ENCODE results near the gene LY6G6F. TPM values are rescaled to one million over a fixed set of nuclear protein-coding genes. Genes with fewer than 3 reads are reported as not detected.

Gene LY6G6F, protein sequence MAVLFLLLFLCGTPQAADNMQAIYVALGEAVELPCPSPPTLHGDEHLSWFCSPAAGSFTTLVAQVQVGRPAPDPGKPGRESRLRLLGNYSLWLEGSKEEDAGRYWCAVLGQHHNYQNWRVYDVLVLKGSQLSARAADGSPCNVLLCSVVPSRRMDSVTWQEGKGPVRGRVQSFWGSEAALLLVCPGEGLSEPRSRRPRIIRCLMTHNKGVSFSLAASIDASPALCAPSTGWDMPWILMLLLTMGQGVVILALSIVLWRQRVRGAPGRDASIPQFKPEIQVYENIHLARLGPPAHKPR
- polyA plus RNA-seq (ENCODE audit: low read depth in 6 of 6): 1 to 10 TPM in 1 of 6 donors, under 1 TPM in 2, not detected in 3; 0.60 to 1.8 (median 0.75) TPM

DNA sequence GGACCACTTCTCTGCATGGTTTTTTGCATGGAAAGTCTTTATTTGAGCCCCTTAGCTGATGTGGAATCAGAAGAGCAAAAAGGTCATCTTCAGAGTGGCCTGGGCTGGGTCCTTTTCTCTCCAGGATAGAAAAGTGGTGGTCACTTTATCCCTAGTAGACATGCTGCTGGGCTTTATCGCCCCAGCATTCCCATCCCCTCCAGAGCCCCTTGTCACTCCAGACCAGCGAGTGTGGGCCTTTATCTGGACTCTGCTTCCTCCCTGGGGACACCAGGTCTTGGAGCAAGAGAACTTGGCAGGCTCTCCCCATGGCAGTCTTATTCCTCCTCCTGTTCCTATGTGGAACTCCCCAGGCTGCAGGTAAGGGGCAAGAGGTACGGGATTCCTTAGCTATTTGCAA, at the start of gene LY6G6F:
Gene LY6G6F, plus strand, starts transcription at position 268 of the 400 bp plus-strand sequence. Its CDS starts 41 bp downstream, at position 309.
- Mint-ChIP-seq H3K27me3 (no peaks in the 10 kb centered on the region), H3K4me1 (peaks cover 26 to 35% (median 29%) of the 10 kb centered on the region in 3 donors), H3K4me3 (peak within 1 kb of the TSS in 2 of 8 donors; percentile 9 to 36), H3K27ac (no peak within 1 kb of the TSS), H3K9me3 (no peaks in the 10 kb centered on the region), H3K36me3 (peaks cover 0 to 5% of the 10 kb centered on the region in 2 donors)
- ATAC-seq (ENCODE audit: low read depth in 2 of 2): no peak
- no peak for DNase-seq

DNA sequence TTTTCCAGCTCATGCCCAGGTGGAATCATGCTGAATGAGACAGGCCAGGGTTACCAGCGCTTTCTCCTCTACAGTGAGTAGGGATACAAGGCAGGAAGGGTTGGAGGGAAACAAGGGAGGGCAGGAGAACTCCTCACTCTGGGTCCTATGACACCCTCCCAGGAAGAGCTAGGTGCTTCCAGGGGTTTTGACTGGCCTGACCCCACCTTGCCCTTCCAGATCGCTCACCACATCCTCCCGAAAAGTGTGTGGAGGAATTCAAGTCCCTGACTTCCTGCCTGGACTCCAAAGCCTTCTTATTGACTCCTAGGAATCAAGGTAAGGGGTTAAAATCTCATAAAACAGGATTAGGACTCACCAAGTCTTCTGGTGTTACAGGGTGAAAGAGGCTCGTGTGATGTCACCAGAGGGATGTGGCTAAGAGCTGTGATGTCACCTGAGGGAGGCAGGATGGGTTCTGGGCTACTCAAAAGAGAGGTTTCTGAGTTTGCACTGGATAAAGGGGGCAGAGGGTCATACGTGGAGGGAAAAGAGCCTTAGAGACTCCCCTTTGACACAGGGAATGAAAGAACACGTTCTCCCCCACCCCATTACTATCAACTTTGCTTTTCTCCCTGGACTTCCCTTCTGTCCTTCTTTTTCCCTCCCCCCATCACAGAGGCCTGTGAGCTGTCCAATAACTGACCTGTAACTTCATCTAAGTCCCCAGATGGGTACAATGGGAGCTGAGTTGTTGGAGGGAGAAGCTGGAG, 49.1 kb upstream of the LY6G6F start:
- Mint-ChIP-seq H3K36me3 (peaks cover 0 to 16% of the 10 kb centered on the region in 2 donors), H3K4me1 (peaks cover 47 to 82% (median 67%) of the 10 kb centered on the region in 3 donors), H3K9me3 (no peaks in the 10 kb centered on the region), H3K27me3 (no peaks in the 10 kb centered on the region), H3K4me3 (peak overlapping the region in 6 of 8 donors; percentile 21 to 96 (median 66)), H3K27ac (peak overlapping the region in 5 of 6 donors; percentile 32 to 93 (median 71))
- no peak for DNase-seq
- ATAC-seq (ENCODE audit: low read depth in 2 of 2): no peak

DNA sequence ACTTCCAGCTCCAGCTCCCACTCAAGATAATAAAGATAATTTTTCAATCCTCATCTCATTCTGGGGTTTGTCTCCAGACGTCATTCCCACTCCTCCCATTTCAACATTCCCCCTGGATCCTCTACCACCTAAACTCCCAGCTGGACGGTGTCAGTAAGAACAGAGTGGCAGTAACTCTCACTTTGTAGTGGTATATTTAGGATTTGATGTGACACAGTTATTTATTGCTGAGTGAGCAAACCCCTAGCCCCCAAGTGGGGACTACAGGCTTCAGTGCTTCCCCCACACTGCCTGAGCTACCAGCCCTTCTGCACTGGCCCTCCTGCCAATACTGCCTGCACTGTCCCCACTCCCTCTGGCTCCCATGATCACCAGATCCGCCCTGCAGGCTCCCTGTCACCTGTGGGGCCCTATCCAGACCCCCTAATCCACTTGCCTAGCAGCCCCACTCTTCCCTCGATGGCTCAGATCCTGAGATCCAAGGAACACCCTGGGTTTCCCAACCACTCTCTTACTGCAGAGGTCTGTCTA, 48.4 kb upstream of the LY6G6F start:
- no peak for ATAC-seq (ENCODE audit: low read depth in 2 of 2)
- Mint-ChIP-seq H3K4me1 (peaks cover 45 to 82% (median 65%) of the 10 kb centered on the region in 3 donors), H3K4me3 (peak overlapping the region in 7 of 8 donors; percentile 60 to 96 (median 91)), H3K27ac (peak overlapping the region in 3 of 6 donors; percentile 41 to 93 (median 82)), H3K36me3 (peaks cover 0 to 17% of the 10 kb centered on the region in 2 donors), H3K27me3 (no peaks in the 10 kb centered on the region), H3K9me3 (no peaks in the 10 kb centered on the region)
- DNase-seq: no peak

DNA sequence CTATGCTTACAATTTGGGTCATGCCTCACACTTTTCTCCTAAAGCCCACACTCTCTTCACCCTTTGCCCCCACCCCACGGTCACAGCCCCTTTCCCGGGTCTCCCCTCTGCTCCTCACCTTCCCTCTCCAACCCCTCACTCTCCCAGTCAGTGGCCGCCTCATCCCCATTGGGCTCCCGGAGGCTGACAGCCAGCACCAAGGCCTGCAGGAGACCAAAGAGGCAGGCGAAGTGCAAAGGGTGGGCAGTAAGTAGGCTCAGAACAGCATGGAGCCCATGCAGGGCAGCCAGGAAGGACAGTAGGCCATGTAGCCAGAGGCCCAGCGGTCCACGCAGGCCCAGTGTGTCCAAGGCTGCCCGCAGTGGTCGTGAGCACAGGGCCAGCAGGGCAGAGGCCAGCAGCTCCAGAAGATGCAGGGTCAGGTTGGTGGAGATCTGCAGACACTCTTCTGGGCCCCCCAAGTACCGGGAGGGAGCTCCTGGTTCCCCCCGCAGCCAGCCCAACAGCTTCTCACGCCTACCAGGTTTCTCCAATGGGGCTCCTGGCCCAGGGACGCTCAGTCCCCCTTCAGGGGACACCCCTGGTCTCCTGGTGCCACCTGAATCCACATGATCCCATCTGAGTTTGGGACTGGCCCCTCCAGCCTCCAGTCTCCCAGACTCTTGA, 47.5 kb upstream of the LY6G6F start:
- peaks cover 0 to 21% of the 10 kb centered on the region in 2 donors for H3K36me3 Mint-ChIP-seq
- H3K4me1 Mint-ChIP-seq: peaks cover 54 to 86% (median 74%) of the 10 kb centered on the region in 3 donors
- H3K9me3 Mint-ChIP-seq: no peaks in the 10 kb centered on the region
- ATAC-seq (ENCODE audit: low read depth in 2 of 2) (no peak), DNase-seq (no peak)
- no peaks in the 10 kb centered on the region for H3K27me3 Mint-ChIP-seq
- peak overlapping the region in 4 of 6 donors; percentile 79 to 94 (median 90) for H3K27ac Mint-ChIP-seq
- peak overlapping the region; percentile 91 to 96 (median 95) for H3K4me3 Mint-ChIP-seq

DNA sequence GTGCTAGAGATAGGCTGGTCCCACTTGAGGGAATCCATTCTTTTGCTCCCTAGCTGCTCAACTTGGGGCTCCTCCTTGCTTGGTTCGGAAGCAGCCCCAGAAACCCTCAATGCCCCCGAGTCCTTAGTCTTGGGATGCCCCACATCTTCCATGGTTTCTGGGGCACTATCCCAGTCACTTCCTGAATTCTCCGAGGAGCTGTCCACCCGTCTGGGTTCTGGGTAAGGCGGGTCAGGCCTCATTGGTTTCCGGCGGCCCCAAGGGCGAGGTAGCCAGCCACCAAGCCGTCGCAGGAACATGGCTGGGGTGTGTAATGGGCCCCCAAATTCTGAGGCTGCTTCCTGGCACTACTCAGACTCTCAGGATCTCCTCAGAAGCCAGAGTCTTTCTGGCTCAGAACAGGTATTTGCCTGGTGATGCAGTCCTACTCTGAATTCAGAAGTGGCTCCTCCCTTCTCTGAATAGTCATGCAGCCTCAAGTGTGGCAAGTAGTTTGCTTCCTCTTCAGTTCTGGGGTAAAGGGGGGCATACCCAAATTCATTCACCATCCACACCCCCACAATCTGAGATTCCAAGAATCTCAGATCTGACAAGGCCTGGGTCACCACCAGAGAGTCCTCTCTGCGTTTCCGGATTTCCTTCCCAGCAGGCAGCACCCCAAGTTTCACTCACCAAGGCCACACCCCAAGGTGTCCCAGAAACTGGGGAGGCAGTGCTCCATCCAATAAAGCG, 46.9 kb upstream of the LY6G6F start:
- H3K36me3 Mint-ChIP-seq: peaks cover 0 to 28% of the 10 kb centered on the region in 2 donors
- no peaks in the 10 kb centered on the region for H3K9me3 Mint-ChIP-seq
- H3K4me1 Mint-ChIP-seq: peaks cover 61 to 91% (median 81%) of the 10 kb centered on the region in 3 donors
- ATAC-seq (ENCODE audit: low read depth in 2 of 2): peak; percentile 59 to 61
- no peaks in the 10 kb centered on the region for H3K27me3 Mint-ChIP-seq
- peak; percentile 42 for DNase-seq
- H3K27ac Mint-ChIP-seq: peak overlapping the region; percentile 36 to 94 (median 90)
- peak overlapping the region; percentile 91 to 96 (median 95) for H3K4me3 Mint-ChIP-seq

DNA sequence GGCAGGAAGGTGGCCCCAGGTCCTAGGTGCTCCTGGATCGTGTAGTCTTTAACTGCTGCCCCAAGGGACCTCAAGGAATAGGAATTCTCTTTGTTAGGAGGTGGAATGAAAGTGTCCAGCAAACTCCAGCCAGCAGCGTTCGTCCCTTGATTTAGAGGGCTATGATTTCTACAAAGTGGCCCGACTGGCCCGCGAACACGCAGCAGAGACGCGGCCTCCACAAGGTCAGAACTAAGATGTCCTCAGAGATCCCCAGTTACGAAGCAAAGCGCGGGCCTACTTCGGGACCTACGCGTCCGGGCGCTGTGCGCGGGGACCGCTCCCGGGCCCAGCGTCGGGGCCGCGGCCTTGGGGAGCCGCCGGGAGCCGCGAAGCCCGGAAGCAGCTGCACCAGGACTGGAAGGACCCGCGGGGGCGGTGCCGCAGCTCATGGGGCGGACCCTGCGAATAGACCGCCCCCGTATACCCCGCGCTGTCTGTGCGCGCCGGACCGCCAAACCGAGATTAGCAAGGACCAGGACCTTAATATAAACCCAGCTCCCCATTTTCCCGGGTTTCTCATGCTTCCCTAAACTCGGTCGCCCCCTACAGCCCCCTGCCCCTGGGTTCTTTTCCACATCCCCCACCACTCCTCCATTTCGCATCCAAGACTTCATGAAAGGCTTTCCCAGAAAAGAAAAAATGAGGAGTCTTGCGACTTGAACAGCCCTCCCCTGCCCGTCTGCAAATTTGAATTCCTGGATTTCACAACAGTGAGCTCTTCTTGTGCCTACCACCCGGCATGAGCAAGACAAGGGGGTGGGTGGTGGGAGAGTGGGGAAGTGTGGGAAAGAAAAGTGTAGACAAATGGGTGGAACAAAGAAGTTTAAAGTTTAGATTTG, 46.0 kb upstream of the LY6G6F start, which contains the start of gene C6orf47:
Gene C6orf47, minus strand, starts transcription at position 398 of the 881 bp plus-strand sequence. CDS start 831 bp downstream, outside the sequence.
- Mint-ChIP-seq H3K4me1 (peaks cover 59 to 87% (median 80%) of the 10 kb centered on the region in 3 donors), H3K9me3 (no peaks in the 10 kb centered on the region), H3K27me3 (no peaks in the 10 kb centered on the region), H3K4me3 (peak within 1 kb of the TSS; percentile 91 to 96 (median 95)), H3K36me3 (peaks cover 0 to 27% of the 10 kb centered on the region in 2 donors), H3K27ac (peak within 1 kb of the TSS; percentile 86 to 94 (median 91))
- ATAC-seq (ENCODE audit: low read depth in 2 of 2) (peak; percentile 57 to 60), DNase-seq (peak; percentile 74)

DNA sequence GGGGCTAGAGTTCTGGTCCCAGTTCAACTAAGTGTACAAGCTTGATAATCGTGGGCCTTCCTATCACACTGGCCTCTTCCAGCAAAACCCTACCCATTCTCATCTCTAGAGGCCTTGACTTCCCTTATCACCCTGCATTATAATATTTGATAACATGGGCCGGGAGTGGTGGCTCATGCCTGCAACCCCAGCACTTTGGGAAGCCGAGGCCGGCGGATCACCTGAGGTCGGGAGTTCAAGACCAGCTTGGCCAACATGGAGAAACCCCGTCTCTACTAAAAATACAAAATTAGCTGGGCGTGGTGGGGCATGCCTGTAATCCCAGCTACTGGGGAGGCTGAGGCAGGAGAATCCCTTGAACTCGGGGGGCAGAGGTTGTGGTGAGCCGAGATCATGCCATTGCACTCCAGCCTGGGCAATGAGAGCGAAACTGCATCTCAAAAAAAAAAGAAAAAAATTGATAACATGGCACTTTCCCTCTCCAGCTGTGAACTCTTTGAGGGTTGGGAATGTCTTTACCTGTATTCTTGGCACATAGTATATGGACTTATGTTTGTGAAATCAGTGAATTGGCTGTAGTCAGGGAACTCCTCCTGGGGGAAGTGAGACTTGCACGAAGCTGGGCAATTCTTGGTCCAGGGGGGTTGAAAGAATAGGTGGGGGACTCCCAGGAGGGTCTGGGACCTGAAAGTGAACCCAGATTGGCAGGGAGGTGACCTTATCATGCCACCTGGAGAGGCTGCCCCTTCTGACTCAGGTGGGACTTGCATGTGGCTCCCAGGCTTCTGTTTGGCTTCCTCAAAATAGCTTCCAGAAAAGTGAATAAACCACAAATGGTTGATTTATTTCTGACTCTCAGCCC, 45.2 kb upstream of the LY6G6F start:
- ATAC-seq (ENCODE audit: low read depth in 2 of 2) (no peak), DNase-seq (no peak)
- Mint-ChIP-seq H3K4me3 (peak overlapping the region; percentile 91 to 96 (median 95)), H3K27me3 (no peaks in the 10 kb centered on the region), H3K4me1 (peaks cover 62 to 87% (median 80%) of the 10 kb centered on the region in 3 donors), H3K27ac (peak overlapping the region; percentile 65 to 92 (median 88)), H3K36me3 (peaks cover 0 to 18% of the 10 kb centered on the region in 2 donors), H3K9me3 (no peaks in the 10 kb centered on the region)

DNA sequence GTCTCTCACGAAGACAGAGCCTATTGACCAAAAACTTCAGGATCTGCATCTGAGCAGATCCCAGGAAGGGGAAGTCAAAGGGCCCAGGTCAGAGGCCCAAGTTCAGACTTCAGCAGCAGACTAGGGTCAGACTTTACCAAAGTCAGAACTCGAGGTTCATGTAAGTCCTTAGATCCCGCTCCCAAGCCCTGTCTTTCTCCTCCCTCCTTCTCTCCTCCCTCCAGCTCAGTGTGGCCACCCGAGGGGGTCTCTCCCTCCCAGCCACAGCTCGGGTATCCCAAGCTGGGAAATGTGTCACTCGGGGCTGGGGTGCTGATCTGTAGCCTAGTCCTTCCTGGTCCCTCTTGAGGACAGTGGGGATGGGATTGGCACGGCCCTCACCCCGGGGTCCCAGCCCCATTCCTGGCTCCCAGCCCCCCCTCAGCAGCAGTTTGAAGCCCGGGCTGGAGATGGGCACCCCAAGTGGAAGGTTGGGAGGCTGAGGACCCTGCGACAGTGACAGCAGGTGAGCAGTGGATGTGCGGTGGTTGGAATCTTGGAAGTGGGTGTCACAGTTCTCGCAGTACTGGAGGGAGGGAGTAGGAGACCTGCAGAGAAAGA, 44.4 kb upstream of the LY6G6F start:
- H3K9me3 Mint-ChIP-seq: no peaks in the 10 kb centered on the region
- peak overlapping the region in 7 of 8 donors; percentile 4 to 96 (median 61) for H3K4me3 Mint-ChIP-seq
- peaks cover 0 to 17% of the 10 kb centered on the region in 2 donors for H3K36me3 Mint-ChIP-seq
- DNase-seq (no peak), ATAC-seq (ENCODE audit: low read depth in 2 of 2) (no peak)
- peak overlapping the region in 3 of 6 donors; percentile 18 to 96 (median 38) for H3K27ac Mint-ChIP-seq
- peaks cover 67 to 87% (median 80%) of the 10 kb centered on the region in 3 donors for H3K4me1 Mint-ChIP-seq
- H3K27me3 Mint-ChIP-seq: no peaks in the 10 kb centered on the region

DNA sequence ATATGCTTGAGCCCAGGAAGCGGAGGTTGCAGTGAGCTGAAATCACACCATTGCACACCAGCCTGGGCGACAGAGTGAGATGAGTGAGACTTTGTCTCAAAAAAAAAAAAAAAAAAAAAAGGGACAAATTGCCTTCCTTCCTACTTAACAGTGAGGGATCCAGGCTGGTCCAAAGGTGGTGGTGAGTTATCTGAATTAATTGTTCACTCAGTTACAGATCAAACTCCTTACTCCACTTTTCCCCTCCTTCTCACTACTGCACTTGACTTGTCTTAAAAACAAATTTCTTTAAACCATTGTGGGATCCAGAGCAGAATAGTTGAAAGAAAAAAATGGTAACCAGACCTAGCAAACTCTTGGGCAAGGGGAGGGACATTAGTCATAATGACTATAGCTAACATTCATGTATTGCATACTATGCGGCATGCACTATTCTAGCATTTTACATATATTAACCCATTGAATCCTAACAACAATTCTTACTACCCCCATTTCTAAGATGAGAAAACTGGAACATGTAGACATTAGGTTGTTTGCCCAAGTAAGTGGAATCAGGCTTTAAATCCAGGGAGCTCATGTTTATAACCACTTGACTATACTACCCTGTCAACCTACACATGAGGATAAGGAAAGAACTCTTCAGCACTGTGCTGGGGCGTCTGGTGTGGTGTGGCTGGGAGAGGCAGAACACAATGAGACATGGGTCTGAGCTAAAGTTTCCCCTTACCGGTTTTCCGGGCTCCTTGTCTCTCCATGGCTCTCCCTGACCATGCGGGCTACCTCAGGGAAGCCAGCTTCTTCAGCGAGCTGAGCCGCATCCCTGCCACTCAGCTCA, 43.3 kb upstream of the LY6G6F start:
- DNase-seq: no peak
- H3K36me3 Mint-ChIP-seq: peaks cover 4 to 26% of the 10 kb centered on the region in 2 donors
- no peak for ATAC-seq (ENCODE audit: low read depth in 2 of 2)
- no peaks in the 10 kb centered on the region for H3K9me3 Mint-ChIP-seq
- peaks cover 62 to 88% (median 79%) of the 10 kb centered on the region in 3 donors for H3K4me1 Mint-ChIP-seq
- H3K4me3 Mint-ChIP-seq: peak overlapping the region; percentile 52 to 99 (median 96)
- H3K27ac Mint-ChIP-seq: peak overlapping the region in 3 of 6 donors; percentile 96 to 99 (median 99)
- H3K27me3 Mint-ChIP-seq: no peaks in the 10 kb centered on the region
